Islet precursor cell (in vitro differentiated cells): ENCODE results near the gene GADD45GIP1.

ENCODE experiments used
- DNase-seq: peaks from one replicate; pipeline ENCODE4 v3.0.0-alpha.2; 2018

Gene GADD45GIP1

DNA sequence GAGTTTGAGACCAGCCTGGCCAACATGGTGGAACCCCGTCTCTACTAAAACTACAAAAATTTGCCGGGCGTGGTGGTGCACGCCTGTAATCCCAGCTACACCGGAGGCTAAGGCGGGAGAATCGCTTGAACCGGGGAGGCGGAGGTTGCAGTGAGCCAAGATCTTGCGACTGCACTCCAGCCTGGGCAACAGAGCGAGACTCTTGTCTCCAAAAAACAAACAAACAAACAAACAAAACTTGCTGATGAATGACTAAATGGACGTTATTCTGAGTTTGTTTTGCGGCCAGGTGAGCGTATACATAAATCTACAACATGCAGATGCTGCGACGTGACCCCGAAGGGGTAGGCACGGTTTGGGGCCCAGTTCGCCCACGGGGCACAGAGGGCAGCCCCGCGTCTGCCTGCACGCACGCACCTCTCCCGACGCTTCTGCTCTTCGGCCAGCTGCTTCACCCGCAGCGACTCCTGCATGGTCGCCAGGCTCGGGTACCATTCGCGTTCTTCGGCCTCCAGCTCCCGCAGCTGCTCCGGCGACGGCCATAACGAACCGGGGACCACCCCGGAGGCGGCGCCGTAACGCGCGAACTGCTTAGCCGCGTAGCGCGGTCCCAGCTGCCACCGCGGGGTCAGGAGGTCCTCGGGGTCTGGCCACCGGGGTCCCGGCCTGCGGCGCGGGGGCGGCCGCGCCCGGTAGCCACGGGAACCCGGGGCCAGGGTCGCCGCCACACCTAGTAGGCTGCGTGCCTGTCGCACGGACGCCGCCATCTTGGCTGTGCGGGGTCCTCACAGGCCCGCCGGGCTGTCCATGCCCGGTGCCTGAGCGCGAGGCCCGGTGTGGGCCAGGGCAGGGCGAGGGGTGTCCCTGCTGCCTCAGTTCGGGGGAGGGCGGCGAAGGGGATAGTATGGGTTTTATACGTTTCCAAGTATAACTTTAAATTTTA is at the start of gene GADD45GIP1:
TSS of gene GADD45GIP1 (minus strand) at position 778 of the 943 bp plus-strand sequence. CDS start at position 767, 11 bp downstream.
- DNase-seq, result peak; percentile 89

DNA sequence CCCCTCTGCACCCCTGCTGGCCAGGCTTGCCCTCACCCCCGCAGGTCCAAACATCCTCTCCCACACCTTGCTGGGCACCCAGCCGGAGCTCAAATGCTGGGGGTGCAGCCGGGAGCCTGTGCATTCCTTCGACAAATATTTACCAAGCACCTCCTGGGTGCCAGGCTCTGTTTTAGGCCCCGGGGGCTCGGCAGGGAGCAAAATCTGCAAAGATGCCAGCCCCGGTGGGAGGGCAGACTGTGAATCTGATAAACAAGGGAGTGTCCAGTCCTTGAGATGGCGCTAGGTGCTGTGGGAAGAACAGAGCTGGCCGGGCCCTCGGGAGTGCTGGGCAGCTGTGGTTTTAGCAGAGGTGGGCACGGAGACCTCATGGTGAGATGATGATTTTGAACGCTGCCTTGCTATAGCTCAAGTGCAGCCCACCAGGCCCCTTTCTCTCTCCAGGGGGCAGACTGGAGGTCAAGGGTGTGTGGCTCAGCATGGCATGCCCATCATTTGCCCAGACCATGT is 48.9 kb upstream of the GADD45GIP1 start:
- DNase-seq, result no peak

DNA sequence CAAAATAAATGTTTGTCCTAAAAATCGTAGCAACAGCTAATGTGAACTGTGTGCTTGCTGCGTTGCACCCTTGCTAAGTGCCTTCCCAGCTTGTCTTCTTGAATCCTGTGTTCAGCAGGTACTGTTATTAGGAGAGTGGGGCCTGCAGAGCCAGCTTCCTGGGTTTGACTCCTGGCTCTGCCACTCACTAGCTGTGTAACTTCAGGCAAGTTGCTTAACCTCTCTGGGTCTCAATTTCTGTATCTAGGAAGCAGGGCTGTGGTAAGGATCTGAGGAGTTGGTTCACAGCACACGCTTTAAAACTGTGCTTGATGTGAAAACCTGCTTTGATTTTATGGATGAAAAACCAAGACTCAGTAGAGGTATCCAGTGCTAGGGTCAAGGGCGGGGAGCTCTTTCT is 48.2 kb upstream of the GADD45GIP1 start:
- no peak for DNase-seq

DNA sequence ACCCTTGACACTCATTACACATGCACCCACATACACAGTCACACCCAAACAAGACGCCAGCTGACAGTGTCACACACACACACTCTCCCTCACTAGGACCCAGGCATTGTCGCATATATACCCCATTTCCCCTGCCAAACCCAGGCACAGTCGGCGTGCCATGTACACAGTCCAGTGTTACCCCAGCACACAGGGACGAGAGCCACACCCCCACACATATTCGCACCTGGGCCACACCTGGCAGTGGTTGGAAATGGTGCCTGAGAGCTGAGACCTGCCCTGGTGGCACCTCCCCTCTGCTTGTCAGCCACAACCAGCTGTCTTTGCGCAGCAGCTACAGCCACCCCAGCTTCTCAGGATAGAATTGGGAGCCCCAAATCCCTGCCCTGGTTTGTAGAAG is 47.2 kb upstream of the GADD45GIP1 start:
- DNase-seq, result no peak

DNA sequence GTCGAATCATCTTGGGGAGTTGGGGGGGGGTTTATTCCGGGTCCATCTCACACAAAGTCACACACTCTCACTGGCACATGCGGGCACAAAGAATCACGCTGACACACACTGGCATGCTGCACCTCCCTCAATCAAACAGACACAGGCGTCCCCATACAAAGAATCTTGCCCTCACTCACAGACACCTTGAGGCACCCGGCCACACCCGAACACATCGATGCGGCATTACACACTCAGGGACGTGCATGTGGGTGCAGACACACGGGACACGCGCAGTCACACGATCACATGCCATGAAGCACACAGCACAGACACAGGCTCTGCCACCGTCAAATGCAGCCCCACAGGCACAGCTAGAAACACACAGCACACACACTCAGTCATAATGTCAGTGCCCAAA is 46.1 kb upstream of the GADD45GIP1 start:
- DNase-seq, result no peak

DNA sequence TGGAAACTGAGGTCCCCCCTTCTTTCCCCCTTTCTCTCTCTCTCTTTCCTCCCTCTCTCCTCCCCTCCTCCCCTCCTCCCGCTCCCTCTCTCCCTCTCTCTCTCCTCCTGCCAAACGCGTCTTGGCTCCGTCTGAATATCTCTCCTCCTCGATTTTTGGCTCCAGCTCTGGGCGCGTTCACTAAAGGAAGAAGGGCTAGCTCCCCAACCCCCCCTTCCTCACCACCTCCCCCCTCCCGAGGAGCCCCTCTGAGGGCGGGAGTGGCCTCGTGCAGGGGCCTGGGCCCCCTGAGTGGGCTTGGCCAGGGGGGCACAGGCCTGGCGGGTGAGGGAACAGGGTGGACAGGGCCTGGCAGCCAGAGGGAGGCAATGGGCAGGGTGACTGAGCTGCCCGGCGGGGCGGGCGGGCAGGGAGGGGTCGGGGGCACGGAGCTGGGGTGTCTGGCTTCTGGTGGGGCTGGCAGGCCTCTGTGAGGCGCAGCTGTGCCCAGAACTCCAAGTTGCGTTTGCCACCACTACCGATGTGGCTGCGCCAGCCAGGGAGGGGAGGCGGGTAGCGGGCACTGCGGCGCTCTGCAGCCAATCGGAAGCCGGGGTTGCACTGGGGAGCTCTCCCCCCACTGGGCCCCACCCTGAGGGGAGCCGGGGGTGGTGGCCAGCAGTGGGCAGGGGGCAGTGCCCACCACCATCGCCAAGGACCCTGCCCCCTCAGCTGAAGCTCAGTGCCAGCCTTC is 45.3 kb upstream of the GADD45GIP1 start:
- no peak for DNase-seq

DNA sequence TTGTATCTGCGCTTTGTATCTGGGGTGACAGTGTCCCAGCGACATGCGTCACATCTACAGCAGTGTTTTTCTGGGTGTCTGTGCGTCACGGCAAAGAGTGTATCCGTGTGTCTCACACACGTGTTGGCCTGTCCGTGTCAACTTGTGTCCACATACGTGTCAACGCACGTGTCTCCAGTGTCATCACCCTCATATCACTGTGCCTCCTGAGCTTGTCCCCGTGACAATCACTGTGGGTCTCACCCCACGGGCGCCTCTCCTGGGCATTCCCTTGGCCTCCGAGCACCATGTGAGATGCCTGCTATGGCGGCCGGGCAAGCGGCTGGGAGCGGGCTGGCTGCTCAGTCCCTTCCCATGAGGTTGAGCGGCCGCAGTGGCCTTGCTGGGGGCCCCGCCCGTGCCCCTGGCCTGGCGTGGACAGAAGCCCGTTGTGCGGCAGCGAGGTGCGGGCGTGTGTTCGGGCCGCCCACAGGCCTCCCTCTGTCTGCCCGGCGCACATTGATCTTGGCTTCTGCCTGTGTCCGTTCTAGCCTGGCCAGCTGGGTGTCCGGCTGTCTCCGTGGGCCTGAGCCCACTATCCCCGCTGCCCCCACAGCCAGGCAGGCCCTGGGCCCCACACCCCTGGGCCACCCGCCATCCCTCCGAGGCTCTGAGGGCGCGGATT is 44.6 kb upstream of the GADD45GIP1 start:
- no peak for DNase-seq

DNA sequence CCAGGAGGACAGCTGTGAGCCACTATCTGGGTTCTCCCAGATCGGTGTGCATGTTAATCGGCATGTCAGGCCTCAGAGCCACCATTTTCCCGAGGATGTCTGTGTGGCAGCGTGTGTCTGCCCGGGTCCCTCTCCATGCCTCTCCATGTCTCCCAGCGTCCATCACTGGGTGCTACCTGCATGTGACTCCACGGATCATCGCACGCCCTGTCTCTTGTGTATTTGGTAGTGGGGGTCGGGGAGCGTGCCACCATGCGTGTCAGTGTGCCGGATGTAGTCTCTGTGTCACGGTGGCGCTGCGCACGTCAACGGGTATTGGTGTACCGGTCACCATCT is 44.1 kb upstream of the GADD45GIP1 start:
- no peak for DNase-seq

DNA sequence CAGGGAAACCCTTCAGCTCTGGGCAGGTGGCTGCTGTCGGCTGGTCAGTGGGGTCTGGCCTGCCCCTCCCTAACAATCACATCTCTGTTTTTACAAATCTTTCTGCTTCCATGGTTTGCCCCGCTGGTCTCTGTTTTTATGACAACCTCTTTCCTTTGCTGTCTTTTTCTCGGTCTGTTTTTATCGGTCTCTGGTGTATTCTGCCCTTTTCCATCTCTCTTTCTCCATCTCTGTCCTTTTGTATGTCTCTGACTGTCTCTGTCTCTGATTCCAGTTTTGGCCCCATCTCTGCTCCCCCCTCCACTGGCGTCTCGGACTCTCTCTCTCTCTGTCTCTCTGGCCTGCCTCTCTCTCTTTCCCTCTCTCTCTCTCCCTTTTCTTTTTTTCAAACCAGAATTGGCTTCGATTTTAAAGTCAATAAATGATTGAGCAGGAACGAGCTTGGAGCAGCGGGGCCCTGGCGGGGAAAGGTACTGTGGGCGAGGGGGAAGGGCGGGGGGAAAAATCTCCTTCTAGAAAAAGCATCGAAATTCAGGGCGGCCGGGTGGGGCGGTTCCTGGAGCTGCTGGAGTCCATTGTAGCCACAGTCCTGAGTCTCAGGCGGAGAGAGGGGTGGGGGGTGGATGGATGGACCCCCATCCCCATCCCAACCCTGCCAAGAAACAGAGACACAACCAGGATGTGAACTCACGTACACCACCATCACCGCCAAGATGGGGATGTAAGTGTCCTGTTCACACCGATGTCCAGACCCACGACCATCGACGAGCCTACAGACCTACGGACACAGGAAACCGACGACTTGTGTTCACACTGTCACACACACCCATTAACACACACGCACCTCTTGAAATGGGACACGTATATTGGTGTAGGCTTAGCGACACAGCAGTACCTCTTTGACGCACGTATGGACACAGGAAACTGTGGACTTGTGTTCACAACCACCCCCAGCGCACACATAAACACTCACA is 41.2 kb upstream of the GADD45GIP1 start:
- no peak for DNase-seq

DNA sequence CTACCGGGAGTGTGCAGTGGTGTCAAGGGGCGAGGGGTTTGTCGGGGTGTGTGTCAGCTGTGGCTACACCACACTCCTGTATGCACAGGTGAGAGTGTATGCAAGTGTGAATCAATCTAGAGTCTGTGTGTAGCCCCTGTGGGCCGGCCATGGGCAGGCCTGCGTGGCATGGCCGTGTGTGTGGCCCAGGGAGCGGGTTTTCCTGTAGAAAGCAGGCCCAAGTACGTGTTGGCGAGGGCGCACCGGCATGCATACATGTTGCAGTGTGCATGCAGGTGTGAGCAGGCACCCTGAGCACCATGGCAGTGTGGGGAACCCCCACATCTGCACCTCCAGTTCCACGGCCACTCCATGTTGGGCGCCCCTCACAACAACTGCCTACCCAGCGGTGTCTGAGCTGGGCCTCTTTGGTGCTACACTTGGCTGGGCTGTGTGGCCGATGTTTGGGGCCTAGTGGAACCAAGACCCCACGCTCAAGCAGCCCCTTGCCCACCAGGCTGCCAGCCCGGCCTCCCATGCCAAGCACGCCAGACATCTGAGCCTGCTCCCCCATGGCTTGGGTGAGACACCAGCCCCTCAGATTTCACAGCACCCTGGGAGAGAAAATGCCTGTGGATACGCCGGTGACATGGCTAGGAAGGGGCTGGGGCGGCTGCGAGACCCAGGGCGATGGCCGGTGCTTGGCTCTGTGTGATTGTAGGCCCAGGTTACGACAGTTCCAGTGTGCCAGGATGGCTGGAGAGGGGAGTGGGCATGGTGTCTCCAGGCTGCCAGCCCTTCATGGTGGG is 40.4 kb upstream of the GADD45GIP1 start:
- DNase-seq, result no peak

DNA sequence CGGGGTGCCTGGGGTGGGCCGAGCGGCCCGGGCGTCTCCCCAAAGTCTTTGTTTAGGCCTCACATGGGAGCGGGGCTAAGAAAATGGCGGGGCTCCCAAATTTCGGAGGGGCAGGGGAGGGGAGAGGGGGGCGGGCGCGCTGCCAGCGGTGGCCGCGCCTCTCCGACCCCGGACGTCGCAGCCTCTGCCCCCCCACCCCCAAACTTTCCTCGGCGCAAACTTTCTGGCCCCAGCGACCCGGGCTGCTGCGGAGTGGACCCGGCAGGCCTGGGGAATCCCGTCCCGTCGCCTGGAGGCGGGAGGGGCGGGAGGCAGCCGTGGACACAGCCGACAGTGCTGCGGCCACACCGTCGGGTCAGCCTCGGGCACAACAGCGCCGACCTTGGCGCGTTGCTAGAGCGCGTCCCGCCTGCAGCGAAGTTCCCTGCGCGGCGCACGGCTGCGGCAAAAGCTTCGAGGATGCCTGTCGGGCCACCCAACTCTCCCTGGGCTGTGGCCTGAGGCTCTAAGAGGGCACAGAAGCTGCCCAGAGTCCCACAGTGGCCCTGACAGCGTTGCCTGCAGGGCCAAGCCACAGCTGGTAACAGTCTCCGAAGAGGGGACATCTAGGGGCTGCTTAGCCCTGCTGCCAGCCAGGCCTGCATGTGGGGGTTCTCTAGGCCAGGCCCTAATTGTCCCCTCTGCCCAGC is 39.5 kb upstream of the GADD45GIP1 start:
- no peak for DNase-seq

DNA sequence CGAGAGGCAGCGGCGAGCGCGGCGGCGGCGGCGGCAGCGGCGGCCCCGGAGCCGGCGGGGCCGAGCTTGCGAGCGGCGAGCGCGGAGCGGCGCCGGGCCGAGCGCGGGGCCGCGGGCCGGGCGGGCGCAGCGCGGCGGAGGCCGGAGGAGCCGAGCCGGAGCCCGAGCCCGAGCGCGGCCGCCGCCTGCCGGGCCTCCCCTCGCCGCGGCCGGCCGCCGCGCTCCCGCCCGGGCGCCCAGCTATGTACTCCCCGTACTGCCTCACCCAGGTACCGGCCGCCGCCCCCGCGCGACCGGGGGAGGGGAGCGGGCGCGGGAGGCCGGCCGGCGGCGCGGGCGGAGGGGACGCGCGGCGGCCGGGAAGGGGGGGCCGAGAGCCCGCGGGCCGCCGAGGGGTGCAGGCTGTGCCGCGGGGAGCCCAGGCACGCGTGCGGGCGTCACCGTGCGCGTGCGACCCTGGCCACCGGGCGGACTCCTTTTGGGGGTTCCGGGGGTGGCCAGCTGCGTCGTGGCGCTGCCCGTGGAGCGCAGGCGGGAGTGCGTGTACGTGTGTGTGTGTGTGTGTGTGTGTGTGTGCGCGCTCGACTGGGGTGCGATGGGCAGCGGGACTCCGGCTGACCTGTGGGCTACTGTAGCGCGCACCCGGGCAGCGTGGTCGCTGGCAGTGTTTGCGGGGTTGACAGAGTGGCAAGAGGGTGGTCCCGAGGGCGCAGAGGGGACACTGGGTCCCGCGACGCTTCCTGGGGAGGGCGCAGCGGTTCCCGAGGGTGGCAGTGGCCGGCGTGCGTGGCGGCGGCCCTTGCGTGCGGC is 38.8 kb upstream of the GADD45GIP1 start:
- no peak for DNase-seq

DNA sequence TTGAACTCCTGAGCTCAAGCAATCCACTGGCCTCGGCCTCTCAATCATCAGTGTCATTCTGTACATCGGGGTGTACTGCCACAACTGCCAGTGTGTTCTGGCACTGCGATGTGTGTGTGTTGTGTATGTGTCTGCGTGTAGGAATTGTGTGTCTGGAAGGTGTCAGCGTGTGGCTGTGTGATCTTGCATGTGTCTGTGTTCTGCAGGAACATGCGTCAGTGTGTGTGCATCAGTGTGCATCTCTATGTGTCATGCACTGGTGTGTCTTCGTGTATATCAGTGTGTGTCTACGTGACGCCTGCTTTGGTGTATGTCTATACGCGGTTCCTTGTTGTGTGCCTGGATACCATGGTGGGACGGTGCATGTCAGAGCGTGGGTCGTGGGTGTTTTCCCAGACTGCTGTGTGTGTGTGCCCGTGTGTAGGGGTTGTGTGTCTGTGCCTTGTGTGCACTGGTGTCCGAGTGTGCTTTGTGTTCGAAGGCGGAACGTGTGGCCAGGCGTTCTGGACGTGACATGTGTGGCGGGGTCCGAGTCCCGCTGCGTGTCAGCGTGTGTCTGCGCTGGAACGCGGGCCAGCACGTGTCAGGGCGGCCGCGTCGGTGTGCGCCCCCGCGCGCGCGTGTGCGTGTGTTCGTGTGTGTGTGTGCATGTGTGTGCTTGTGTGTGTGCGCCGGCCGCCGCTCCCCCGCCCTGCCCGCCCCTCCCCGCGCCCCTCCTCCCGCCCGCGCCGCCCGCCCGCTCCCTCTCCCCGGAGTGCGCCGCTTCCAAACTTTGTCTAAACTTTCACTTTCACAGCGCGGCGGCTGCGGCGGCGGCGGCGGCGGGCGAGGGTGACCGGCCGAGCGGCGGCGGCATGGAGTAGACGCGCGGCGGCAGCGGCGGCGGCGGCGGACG is 37.9 kb upstream of the GADD45GIP1 start, which contains the start of gene NFIX:
TSS of gene NFIX (plus strand) at position 775 of the 895 bp plus-strand sequence. CDS start 363 bp downstream, outside the sequence.
- DNase-seq, result peak; percentile 66

DNA sequence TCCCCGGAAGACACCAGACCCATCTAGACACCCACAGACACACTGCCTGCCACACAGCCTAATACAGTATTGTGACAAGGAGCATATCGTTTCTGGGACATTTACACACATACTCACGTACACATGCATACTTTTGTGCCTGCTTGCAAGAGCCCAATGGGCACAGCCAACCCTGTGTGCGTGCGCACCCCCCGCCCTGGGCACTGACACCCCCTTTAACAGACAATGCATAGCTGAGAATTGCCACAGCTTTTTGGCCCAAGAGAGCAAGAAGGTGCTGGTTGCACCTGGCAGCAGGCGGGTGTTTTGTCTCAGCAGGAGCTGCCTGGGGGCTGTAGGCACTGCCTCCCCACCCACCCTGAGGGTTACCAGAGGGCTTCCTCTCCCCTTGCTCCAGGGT is 36.5 kb upstream of the GADD45GIP1 start:
- no peak for DNase-seq

DNA sequence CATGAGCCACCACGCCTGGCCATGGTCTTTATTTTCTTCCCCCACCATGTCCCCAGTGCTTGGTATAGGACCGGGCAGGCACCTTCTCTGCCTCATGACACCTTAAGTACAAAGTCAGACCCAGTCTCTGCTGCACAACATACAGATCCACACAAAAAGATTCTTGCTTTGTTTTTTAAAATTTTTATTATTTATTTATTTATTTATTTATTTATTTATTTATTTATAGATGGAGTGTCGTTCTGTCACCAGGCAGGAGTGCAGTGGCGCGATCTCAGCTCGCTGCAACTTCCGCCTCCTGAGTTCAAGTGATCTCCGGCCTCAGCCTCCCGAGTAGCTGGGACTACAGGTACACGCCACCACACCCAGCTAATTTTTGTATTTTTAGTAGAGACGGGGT is 35.7 kb upstream of the GADD45GIP1 start:
- DNase-seq, result no peak

DNA sequence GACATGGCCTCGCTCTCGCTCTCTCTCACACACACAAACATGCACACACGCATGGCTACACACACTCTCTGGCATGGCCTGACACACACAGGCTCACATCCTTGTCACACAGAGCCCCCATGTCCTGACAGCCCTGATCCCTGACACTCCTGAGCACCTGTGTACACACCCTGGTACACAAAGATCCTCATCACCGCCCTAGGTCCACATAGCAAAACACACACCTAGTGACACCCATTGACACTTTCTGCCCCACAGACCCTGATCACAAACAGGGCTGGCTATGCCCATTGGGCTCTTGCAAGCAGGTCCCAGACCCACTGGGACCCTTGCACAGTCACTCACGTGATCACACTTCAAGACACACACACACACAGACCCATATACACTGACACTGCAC is 34.3 kb upstream of the GADD45GIP1 start:
- no peak for DNase-seq

DNA sequence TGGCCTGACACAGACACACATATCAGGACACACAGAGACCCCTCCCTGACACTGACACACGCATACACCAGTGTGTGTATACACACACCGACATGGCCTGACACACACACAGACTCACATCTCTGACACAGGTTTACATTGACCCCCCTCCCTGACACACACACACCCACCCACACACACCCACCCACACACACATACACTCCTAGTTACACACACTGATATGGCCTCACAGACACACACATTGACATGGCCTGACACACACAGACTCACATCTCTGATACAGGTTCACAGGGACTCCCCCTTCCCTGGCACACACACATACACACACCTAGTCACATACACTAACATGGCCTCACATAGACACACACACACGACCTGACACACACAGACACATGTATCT is 33.8 kb upstream of the GADD45GIP1 start:
- no peak for DNase-seq

DNA sequence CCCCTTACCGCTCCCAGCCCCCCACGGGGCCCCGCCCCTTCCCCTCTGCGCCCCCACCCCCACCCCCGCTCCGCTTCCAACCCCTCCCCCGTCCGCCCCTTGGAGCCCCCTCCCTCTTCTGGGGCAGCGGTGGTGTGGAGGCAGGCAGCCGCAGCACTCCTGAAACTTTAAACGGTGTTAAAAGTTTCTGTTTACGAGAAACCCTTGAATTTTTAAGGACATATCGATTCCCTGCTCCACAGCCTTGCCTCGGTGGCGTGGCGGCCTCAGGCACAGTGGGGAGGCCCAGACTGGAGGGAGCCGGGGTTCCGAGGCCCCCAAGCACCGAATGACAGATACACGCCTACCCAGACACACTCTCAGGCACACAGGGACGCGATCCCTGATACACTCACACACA is 33.4 kb upstream of the GADD45GIP1 start:
- DNase-seq, result no peak

DNA sequence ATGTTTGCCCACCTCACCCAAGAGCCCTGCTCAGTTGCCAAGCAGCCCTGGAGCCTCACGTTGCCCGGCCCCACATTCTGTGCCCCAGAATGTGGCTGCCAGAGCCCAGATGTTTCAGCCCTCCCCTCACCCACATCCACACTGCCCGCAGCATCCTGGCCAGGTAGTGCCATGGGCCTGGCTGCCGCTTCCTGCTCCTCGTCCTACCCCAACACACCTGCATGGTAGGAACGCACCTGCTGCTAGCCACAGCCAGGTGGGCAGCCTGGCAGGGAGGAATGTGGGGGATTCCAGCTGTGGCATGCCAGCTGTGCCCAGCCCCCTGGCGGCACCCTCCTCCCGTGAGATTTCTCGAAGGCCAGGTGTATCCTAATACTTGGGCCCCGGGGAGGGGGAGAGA is 30.8 kb upstream of the GADD45GIP1 start:
- no peak for DNase-seq
